GM12892 (cell line): ENCODE measurements around the gene PKNOX1.
"Not testable (repeated sequence)": the region's sequence is repeated elsewhere in the genome, so short reads cannot be mapped to it uniquely, and the experiment has no call there.

Experiments
- POLR2A ChIP-seq: IDR thresholded peaks from 2 replicates; pipeline ENCODE4 v1.6.1; 2011; ENCODE audit warnings: low read depth, low read length, control low read depth
- POLR2AphosphoS5 ChIP-seq: IDR thresholded peaks from 2 replicates; pipeline ENCODE4 v1.6.1; 2011; ENCODE audit warnings: low read depth, low read length, control low read depth

DNA sequence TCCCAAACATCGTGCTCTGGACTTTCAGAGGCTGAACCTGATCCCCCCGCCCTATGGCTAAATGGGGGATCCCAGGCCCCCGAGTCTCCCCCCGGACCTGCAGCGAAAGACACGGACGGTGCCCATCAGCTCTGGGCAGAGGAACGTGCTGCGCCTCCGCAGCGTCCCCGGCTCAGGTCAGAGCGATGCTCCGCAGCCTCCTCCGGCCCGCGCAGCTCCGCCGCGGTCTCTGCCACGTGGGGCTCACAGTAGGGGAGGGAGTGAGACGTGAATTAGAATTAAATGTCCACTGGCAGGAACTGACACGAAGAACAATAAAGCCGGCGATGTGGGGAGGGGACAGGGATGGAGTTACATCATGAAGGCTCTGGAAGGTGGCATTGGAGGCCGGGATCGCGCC, 102.3 kb downstream of the PKNOX1 start:
- not testable (repeated sequence) for TF ChIP-seq POLR2A, POLR2AphosphoS5
